Ovary (tissue), 3 donors: ENCODE results near the gene DBF4B.

Source experiments
- POLR2A ChIP-seq: fragments of 450-650 bp; IDR thresholded peaks from one replicate; pipeline ENCODE4 v1.6.1; 2017; ENCODE audit warnings: antibody characterized with exemption, mild to moderate bottlenecking, moderate library complexity
- TF ChIP-seq, protein P1 (sequence below), 3 donors: fragments of 450-650 bp in 2 of 3; fragments of 200-600 bp in 1 of 3; IDR thresholded peaks; one replicate each; pipeline versions ENCODE4 v1.5.1 to v1.8.0; 2016 to 2022; ENCODE audit warnings: antibody characterized with exemption in 3 of 3, mild to moderate bottlenecking in 1 of 3
- donor health status: DM: no; HTN: no; CAD: no.

DNA sequence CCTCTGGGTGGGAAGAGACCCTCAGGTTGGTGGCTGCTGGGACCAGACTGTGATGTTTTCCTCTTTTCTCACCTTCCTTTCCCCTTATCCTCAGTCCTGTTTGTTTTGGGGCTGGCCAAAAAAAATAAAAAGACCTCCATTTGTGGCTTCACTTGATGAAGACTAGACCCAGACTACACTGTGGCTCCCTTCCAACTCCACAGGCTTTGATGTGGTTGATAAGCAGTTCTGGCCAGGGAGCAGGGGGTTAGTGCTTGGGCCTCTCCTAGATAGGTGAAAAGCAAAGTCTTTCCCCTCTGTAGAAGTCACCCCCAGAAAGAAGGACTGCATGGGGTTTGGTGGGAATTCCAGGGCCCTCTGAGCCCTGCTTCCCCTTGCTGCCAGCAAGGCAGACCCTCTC is 39.1 kb downstream of the DBF4B start:
- TF ChIP-seq POLR2A, result no peak
- TF ChIP-seq, protein P1, sequence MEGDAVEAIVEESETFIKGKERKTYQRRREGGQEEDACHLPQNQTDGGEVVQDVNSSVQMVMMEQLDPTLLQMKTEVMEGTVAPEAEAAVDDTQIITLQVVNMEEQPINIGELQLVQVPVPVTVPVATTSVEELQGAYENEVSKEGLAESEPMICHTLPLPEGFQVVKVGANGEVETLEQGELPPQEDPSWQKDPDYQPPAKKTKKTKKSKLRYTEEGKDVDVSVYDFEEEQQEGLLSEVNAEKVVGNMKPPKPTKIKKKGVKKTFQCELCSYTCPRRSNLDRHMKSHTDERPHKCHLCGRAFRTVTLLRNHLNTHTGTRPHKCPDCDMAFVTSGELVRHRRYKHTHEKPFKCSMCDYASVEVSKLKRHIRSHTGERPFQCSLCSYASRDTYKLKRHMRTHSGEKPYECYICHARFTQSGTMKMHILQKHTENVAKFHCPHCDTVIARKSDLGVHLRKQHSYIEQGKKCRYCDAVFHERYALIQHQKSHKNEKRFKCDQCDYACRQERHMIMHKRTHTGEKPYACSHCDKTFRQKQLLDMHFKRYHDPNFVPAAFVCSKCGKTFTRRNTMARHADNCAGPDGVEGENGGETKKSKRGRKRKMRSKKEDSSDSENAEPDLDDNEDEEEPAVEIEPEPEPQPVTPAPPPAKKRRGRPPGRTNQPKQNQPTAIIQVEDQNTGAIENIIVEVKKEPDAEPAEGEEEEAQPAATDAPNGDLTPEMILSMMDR (IDR thresholded peaks at IDR 0.05), result no peak
